ENCODE results near the gene GPSM1. TPM values are rescaled to one million over a fixed set of nuclear protein-coding genes. Genes with fewer than 3 reads are reported as not detected.

Gene GPSM1
- total and polyA plus RNA-seq, 9 of the 15 experiments (the other 6 are each of a cell fraction or from before 2014, with no cell fraction given): 0.04 to 14.2 (median 3.1) TPM

DNA sequence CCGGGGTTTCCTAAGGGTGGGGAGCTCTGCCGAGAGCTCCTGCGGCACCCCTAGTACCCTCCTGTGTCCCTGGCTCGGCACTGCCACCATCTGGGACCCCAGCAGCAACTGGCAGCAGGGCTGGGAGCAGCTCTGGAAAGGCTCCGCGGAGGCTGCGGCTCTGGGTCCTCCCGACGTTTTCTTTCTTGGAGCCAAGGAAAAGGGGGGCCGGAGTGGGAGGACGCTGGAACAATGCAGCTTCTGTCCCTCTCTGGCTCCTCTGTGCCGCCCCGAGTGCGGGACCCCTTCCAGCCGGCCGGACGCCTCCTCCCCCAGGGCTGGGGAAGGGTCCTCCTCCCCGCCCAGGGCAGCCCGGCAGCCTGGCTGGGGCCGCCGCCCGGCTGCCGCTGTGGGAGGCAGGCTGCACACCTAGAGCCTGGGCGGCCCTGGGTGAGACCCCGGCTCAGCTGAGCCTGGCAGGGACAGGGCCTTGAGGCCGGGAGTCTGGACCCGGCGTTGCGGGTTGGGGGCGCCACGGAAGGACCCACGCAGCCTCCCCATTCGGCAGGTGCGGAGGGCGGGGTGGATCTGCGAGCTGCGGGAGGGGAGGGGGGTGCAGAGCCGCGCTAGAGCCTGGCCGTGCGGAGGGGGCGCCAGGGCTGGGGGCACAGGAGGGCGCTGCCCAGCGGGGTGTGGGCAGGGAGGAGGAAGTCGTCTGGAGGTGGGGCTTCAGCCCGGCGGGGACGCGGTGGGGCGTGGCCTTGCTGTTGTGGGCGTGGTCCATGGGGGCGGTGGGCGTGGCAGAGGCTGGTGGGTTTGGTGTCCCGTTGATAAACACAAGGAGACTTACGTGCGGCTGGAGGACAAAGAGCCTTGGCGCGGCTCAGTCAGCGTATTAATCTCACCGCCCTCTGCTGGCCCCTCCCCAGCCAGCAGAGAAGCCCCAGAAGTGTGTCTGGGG lies 15.1 kb downstream of the GPSM1 start (continued):
- TF ChIP-seq EP400 (IDR thresholded peaks at IDR 0.05) (no peak), GABPB1 (CRISPR knock-in tag; IDR thresholded peaks at IDR 0.05) (no peak), ZNF232 (CRISPR knock-in tag; IDR thresholded peaks at IDR 0.05) (no peak), ZFX (CRISPR knock-in tag; IDR thresholded peaks at IDR 0.05) (no peak), NEUROD1 (IDR thresholded peaks at IDR 0.05; ENCODE audit: borderline replicate concordance, low read depth, low read length, partially characterized antibody) (peak; percentile 7), NFE2L1 (tag; IDR thresholded peaks at IDR 0.05; ENCODE audit: borderline replicate concordance, low read depth) (no peak), HNRNPL (IDR thresholded peaks at IDR 0.05; ENCODE audit: low read depth, low read length) (peak; percentile 77; the same call in 1 of the 2 replicates), SNRNP70 (optimal IDR thresholded peaks at IDR 0.05; ENCODE audit: low read depth, low read length) (no peak), ZKSCAN1 (IDR thresholded peaks at IDR 0.05; ENCODE audit: low read depth, low read length) (no peak), CBFB (CRISPR knock-in tag; IDR thresholded peaks at IDR 0.05) (no peak), C11orf30 (IDR thresholded peaks at IDR 0.05; ENCODE audit: low read depth) (no peak), ZNF143 (CRISPR knock-in tag; IDR thresholded peaks at IDR 0.05) (no peak), NFYB (IDR thresholded peaks at IDR 0.05; ENCODE audit: extremely low read depth, insufficient read length) (no peak), SIRT6 (IDR thresholded peaks at IDR 0.05; ENCODE audit: low read depth, low read length) (no peak), NBN (IDR thresholded peaks at IDR 0.05; ENCODE audit: low read depth) (no peak)
- TF ChIP-seq, protein P1, sequence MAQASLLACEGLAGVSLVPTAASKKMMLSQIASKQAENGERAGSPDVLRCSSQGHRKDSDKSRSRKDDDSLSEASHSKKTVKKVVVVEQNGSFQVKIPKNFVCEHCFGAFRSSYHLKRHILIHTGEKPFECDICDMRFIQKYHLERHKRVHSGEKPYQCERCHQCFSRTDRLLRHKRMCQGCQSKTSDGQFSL (CRISPR knock-in tag; IDR thresholded peaks at IDR 0.05): no peak
- TF ChIP-seq, protein P1 (tag; IDR thresholded peaks at IDR 0.05): no peak
- TF ChIP-seq, protein P2, sequence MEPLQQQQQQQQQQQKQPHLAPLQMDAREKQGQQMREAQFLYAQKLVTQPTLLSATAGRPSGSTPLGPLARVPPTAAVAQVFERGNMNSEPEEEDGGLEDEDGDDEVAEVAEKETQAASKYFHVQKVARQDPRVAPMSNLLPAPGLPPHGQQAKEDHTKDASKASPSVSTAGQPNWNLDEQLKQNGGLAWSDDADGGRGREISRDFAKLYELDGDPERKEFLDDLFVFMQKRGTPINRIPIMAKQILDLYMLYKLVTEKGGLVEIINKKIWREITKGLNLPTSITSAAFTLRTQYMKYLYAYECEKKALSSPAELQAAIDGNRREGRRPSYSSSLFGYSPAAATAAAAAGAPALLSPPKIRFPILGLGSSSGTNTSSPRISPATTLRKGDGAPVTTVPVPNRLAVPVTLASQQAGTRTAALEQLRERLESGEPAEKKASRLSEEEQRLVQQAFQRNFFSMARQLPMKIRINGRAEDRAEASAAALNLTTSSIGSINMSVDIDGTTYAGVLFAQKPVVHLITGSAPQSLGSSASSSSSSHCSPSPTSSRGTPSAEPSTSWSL (CRISPR knock-in tag; IDR thresholded peaks at IDR 0.05; ENCODE audit: borderline replicate concordance): no peak
- TF ChIP-seq, protein P3, sequence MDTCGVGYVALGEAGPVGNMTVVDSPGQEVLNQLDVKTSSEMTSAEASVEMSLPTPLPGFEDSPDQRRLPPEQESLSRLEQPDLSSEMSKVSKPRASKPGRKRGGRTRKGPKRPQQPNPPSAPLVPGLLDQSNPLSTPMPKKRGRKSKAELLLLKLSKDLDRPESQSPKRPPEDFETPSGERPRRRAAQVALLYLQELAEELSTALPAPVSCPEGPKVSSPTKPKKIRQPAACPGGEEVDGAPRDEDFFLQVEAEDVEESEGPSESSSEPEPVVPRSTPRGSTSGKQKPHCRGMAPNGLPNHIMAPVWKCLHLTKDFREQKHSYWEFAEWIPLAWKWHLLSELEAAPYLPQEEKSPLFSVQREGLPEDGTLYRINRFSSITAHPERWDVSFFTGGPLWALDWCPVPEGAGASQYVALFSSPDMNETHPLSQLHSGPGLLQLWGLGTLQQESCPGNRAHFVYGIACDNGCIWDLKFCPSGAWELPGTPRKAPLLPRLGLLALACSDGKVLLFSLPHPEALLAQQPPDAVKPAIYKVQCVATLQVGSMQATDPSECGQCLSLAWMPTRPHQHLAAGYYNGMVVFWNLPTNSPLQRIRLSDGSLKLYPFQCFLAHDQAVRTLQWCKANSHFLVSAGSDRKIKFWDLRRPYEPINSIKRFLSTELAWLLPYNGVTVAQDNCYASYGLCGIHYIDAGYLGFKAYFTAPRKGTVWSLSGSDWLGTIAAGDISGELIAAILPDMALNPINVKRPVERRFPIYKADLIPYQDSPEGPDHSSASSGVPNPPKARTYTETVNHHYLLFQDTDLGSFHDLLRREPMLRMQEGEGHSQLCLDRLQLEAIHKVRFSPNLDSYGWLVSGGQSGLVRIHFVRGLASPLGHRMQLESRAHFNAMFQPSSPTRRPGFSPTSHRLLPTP (IDR thresholded peaks at IDR 0.05; ENCODE audit: borderline replicate concordance, extremely low read depth, insufficient read length): no peak
- TF ChIP-seq, protein P4, sequence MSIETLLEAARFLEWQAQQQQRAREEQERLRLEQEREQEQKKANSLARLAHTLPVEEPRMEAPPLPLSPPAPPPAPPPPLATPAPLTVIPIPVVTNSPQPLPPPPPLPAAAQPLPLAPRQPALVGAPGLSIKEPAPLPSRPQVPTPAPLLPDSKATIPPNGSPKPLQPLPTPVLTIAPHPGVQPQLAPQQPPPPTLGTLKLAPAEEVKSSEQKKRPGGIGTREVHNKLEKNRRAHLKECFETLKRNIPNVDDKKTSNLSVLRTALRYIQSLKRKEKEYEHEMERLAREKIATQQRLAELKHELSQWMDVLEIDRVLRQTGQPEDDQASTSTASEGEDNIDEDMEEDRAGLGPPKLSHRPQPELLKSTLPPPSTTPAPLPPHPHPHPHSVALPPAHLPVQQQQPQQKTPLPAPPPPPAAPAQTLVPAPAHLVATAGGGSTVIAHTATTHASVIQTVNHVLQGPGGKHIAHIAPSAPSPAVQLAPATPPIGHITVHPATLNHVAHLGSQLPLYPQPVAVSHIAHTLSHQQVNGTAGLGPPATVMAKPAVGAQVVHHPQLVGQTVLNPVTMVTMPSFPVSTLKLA (conservative IDR thresholded peaks at IDR 0.05): peak in 1 of 2 experiments; percentile 77; a peak in 2 of 4 replicates

All from K562 (cell line).